Measurements from ENCODE around the gene CTSZ.

- TF ChIP-seq, protein P1, sequence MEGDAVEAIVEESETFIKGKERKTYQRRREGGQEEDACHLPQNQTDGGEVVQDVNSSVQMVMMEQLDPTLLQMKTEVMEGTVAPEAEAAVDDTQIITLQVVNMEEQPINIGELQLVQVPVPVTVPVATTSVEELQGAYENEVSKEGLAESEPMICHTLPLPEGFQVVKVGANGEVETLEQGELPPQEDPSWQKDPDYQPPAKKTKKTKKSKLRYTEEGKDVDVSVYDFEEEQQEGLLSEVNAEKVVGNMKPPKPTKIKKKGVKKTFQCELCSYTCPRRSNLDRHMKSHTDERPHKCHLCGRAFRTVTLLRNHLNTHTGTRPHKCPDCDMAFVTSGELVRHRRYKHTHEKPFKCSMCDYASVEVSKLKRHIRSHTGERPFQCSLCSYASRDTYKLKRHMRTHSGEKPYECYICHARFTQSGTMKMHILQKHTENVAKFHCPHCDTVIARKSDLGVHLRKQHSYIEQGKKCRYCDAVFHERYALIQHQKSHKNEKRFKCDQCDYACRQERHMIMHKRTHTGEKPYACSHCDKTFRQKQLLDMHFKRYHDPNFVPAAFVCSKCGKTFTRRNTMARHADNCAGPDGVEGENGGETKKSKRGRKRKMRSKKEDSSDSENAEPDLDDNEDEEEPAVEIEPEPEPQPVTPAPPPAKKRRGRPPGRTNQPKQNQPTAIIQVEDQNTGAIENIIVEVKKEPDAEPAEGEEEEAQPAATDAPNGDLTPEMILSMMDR (IDR thresholded peaks at IDR 0.05) = no peak
- TF ChIP-seq POLR2A (IDR thresholded peaks at IDR 0.05) = no peak
These were observed 51.0 kb downstream of the CTSZ start for GRCh38 chr20:58956078-58956477.

Data from heart left ventricle (tissue), 13 donors.